Fibroblast of skin of back (primary cell): Measurements from ENCODE around the gene ABCD1.
"Not testable (repeated sequence)": the region's sequence is repeated elsewhere in the genome, so short reads cannot be mapped to it uniquely, and the experiment has no call there.

ENCODE experiments used
- DNase-seq: peaks from one replicate; pipeline ENCODE4 v3.0.0-alpha.2; 2013

The ABCD1 gene

GRCh38 chrX:153694687-153695270 lies 29.9 kb upstream of the ABCD1 start:
- DNase-seq: no peak

- no peak for DNase-seq
Measured at GRCh38 chrX:153696100-153696499, 28.6 kb upstream of the ABCD1 start.

GRCh38 chrX:153696538-153696937 lies 28.1 kb upstream of the ABCD1 start:
- not testable (repeated sequence) for DNase-seq

- not testable (repeated sequence) for DNase-seq
Measured at GRCh38 chrX:153696986-153697722, 27.5 kb upstream of the ABCD1 start.

GRCh38 chrX:153697924-153698865 lies 26.5 kb upstream of the ABCD1 start:
- no peak for DNase-seq

- DNase-seq: not testable (repeated sequence)
Measured at GRCh38 chrX:153699210-153699783, 25.4 kb upstream of the ABCD1 start.

- DNase-seq: not testable (repeated sequence)
Measured at GRCh38 chrX:153699784-153700371, 24.8 kb upstream of the ABCD1 start.

GRCh38 chrX:153700376-153700945 lies 24.2 kb upstream of the ABCD1 start:
- no peak for DNase-seq

- DNase-seq: no peak
Measured at GRCh38 chrX:153700967-153701366, 23.7 kb upstream of the ABCD1 start.

GRCh38 chrX:153701706-153702105 lies 22.9 kb upstream of the ABCD1 start:
- DNase-seq: no peak

- DNase-seq: no peak
Measured at GRCh38 chrX:153702336-153703035, 22.2 kb upstream of the ABCD1 start.

GRCh38 chrX:153703036-153703370 lies 21.7 kb upstream of the ABCD1 start:
- no peak for DNase-seq

GRCh38 chrX:153704021-153704526 lies 20.6 kb upstream of the ABCD1 start:
- no peak for DNase-seq

GRCh38 chrX:153704631-153705402 lies 19.8 kb upstream of the ABCD1 start:
- DNase-seq: not testable (repeated sequence)

GRCh38 chrX:153705403-153706060 lies 19.1 kb upstream of the ABCD1 start:
- not testable (repeated sequence) for DNase-seq

- DNase-seq: no peak
Measured at GRCh38 chrX:153706799-153707198, 17.9 kb upstream of the ABCD1 start.

- no peak for DNase-seq
Measured at GRCh38 chrX:153707406-153707805, 17.2 kb upstream of the ABCD1 start.

GRCh38 chrX:153708415-153708814 lies 16.2 kb upstream of the ABCD1 start:
- DNase-seq: peak; percentile 69

- no peak for DNase-seq
Measured at GRCh38 chrX:153709726-153710674, 14.7 kb upstream of the ABCD1 start.
